Uterus (tissue), 4 donors: ENCODE measurements around the gene RAC3. TPM values are rescaled to one million over a fixed set of nuclear protein-coding genes. Genes with fewer than 3 reads are reported as not detected.

Source experiments
- DNase-seq, 2 donors: peaks; one replicate each; pipeline ENCODE4 v3.0.0-alpha.2; 2019 to 2020
- H3K27ac ChIP-seq, 2 donors: fragments of 200-600 bp; sonication (generic); 1 replicate in 1 of 2; 2 replicates in 1 of 2; pipeline ENCODE4 v1.5.1; 2016 to 2018
- H3K27me3 ChIP-seq, 2 donors: fragments of 200-600 bp; sonication (generic); one replicate each; pipeline ENCODE4 v1.5.1; 2018 to 2019; ENCODE audit warnings: control low read depth in 1 of 2
- H3K36me3 ChIP-seq, 2 donors: fragments of 200-600 bp; sonication (generic); one replicate each; pipeline ENCODE4 v1.5.1; 2019; ENCODE audit warnings: control low read depth in 1 of 2
- H3K4me1 ChIP-seq, 2 donors: fragments of 200-600 bp; sonication (generic); one replicate each; pipeline ENCODE4 v1.5.1; 2018 to 2019; ENCODE audit warnings: control low read depth in 1 of 2
- H3K4me3 ChIP-seq, 2 donors: fragments of 200-600 bp; sonication (generic); 1 replicate in 1 of 2; 2 replicates in 1 of 2; pipeline ENCODE4 v1.5.1; 2018 to 2019; ENCODE audit warnings: mild to moderate bottlenecking in 1 of 2
- H3K9me3 ChIP-seq, 2 donors: fragments of 200-600 bp; sonication (generic); one replicate each; pipeline ENCODE4 v1.5.1; 2019; ENCODE audit warnings: control low read depth in 1 of 2
- CTCF ChIP-seq, 4 experiments: fragments of 200-600 bp in 2 of 4; fragments of 450-650 bp in 2 of 4; sonication (generic) in 2 of 4; IDR thresholded peaks; one replicate each; pipeline ENCODE4 v1.5.1; 2016 to 2019; ENCODE audit warnings: antibody characterized with exemption in 4 of 4, mild to moderate bottlenecking in 2 of 4, moderate library complexity in 1 of 4
- POLR2A ChIP-seq, 2 donors: fragments of 450-650 bp; IDR thresholded peaks; one replicate each; pipeline ENCODE4 v1.6.1; 2016; ENCODE audit warnings: antibody characterized with exemption in 2 of 2, mild to moderate bottlenecking in 1 of 2, moderate library complexity in 1 of 2
- intact Hi-C: fragments of 100-400 bp; cut with DNase I; formaldehyde crosslinking; loops from one replicate; pipeline ENCODE4 v1.15.1; 2023; ENCODE audit warnings: low total_unique reads
- total RNA-seq, 4 donors: library from RNA; depleted of rRNA in 3 of 4; stranded (reverse); fragments of >200 nt in 3 of 4; gene quantifications; one replicate each; pipeline versions ENCODE4 v1.1.0 to v1.2.4, GENCODE V29; 2014 to 2023
- donor health status: DM: yes; HTN: yes; CAD: no.

The RAC3 gene
- total RNA-seq, 4 donors from 2014 or later: 0.91 to 8.4 TPM; not detected in 2

- no peaks in the 10 kb centered on the region for H3K36me3 ChIP-seq
- no peaks in the 10 kb centered on the region for H3K27me3 ChIP-seq
- peaks cover 8 to 15% of the 10 kb centered on the region in 2 donors for H3K4me1 ChIP-seq
- no peak overlapping the region for H3K27ac ChIP-seq
- intact Hi-C loops: no loop called here
- TF ChIP-seq CTCF (IDR thresholded peaks at IDR 0.05) (no peak), POLR2A (IDR thresholded peaks at IDR 0.05) (no peak)
- no peak for DNase-seq
- H3K9me3 ChIP-seq: no peaks in the 10 kb centered on the region
- no peak overlapping the region for H3K4me3 ChIP-seq
Observed at GRCh38 chr17:81999976-82000802, 31.3 kb upstream of the RAC3 start.

GRCh38 chr17:82000803-82001570, 30.5 kb upstream of the RAC3 start:
- Histone ChIP-seq H3K9me3 (no peaks in the 10 kb centered on the region), H3K4me3 (no peak overlapping the region), H3K27me3 (no peaks in the 10 kb centered on the region), H3K4me1 (peaks cover 8 to 15% of the 10 kb centered on the region in 2 donors), H3K36me3 (no peaks in the 10 kb centered on the region), H3K27ac (no peak overlapping the region)
- intact Hi-C loops: no loop called here
- no peak for DNase-seq
- no peak for TF ChIP-seq CTCF (IDR thresholded peaks at IDR 0.05)
- no peak for TF ChIP-seq POLR2A (IDR thresholded peaks at IDR 0.05)

- no peaks in the 10 kb centered on the region for H3K36me3 ChIP-seq
- no peaks in the 10 kb centered on the region for H3K9me3 ChIP-seq
- H3K4me3 ChIP-seq: no peak overlapping the region
- no peaks in the 10 kb centered on the region for H3K27me3 ChIP-seq
- peaks cover 8 to 15% of the 10 kb centered on the region in 2 donors for H3K4me1 ChIP-seq
- no peak overlapping the region for H3K27ac ChIP-seq
- no peak for TF ChIP-seq CTCF (IDR thresholded peaks at IDR 0.05)
- no peak for TF ChIP-seq POLR2A (IDR thresholded peaks at IDR 0.05)
- intact Hi-C loops: no loop called here
- DNase-seq: no peak
Observed at GRCh38 chr17:82001571-82002056, 29.9 kb upstream of the RAC3 start.

GRCh38 chr17:82003411-82004381, 27.8 kb upstream of the RAC3 start:
- no peaks in the 10 kb centered on the region for H3K27me3 ChIP-seq
- no peaks in the 10 kb centered on the region for H3K9me3 ChIP-seq
- peak overlapping the region in 1 of 2 donors; percentile 6 for H3K4me3 ChIP-seq
- peaks cover 8 to 15% of the 10 kb centered on the region in 2 donors for H3K4me1 ChIP-seq
- TF ChIP-seq POLR2A (IDR thresholded peaks at IDR 0.05) (no peak), CTCF (IDR thresholded peaks at IDR 0.05) (peak in 1 of 4 experiments; percentile 8)
- no peaks in the 10 kb centered on the region for H3K36me3 ChIP-seq
- intact Hi-C loops: no loop called here
- H3K27ac ChIP-seq: peak overlapping the region; percentile 67 to 72
- DNase-seq: peak; percentile 87 to 88
